H9 (cell line): Measurements from ENCODE around the gene PKDCC. TPM values are rescaled to one million over a fixed set of nuclear protein-coding genes. Genes with fewer than 3 reads are reported as not detected.

ENCODE experiments used
- DNase-seq: peaks from one replicate; pipeline ENCODE4 v3.0.0-alpha.2; 2017
- H2AFZ ChIP-seq: one replicate; pipeline ENCODE4 v1.6.1; 2013; ENCODE audit warnings: mild to moderate bottlenecking, low read length, control low read depth, moderate library complexity
- H2AK5ac ChIP-seq: 2 replicates; pipeline ENCODE4 v1.6.1; 2013; ENCODE audit warnings: low read length, control low read depth, mixed read lengths; ENCODE audit not compliant: insufficient read length
- H2BK120ac ChIP-seq: one replicate; pipeline ENCODE4 v1.6.1; 2013; ENCODE audit warnings: low read depth, mild to moderate bottlenecking, low read length, control low read depth, inconsistent platforms; ENCODE audit not compliant: poor library complexity, severe bottlenecking
- H2BK12ac ChIP-seq: 2 replicates; pipeline ENCODE4 v1.6.1; 2013; ENCODE audit warnings: low read length, control low read depth, mixed read lengths, low read depth; ENCODE audit not compliant: insufficient read length
- H2BK15ac ChIP-seq: 2 replicates; pipeline ENCODE4 v1.6.1; 2013; ENCODE audit warnings: low read depth, low read length, control low read depth
- H2BK20ac ChIP-seq: one replicate; pipeline ENCODE4 v1.6.1; 2013; ENCODE audit warnings: low read depth, mild to moderate bottlenecking, low read length, control low read depth, inconsistent platforms; ENCODE audit not compliant: poor library complexity, severe bottlenecking
- H2BK5ac ChIP-seq: 2 replicates; pipeline ENCODE4 v1.6.1; 2013; ENCODE audit warnings: low read length, control low read depth, mixed read lengths; ENCODE audit not compliant: insufficient read length
- H3K14ac ChIP-seq: 2 replicates; pipeline ENCODE4 v1.6.1; 2013; ENCODE audit warnings: low read length, control low read depth; ENCODE audit not compliant: insufficient read depth
- H3K18ac ChIP-seq: 2 replicates; pipeline ENCODE4 v1.6.1; 2013; ENCODE audit warnings: low read depth, mild to moderate bottlenecking, mixed read lengths, low read length, control low read depth; ENCODE audit not compliant: insufficient read length
- H3K23ac ChIP-seq: 2 replicates; pipeline ENCODE4 v1.6.1; 2013; ENCODE audit warnings: low read length, control low read depth, mixed read lengths, low read depth; ENCODE audit not compliant: insufficient read length
- H3K23me2 ChIP-seq: 2 replicates; pipeline ENCODE4 v1.6.1; 2013; ENCODE audit warnings: low read depth, mild to moderate bottlenecking, mixed read lengths, low read length, control low read depth; ENCODE audit not compliant: insufficient read length, poor library complexity, severe bottlenecking
- H3K27ac ChIP-seq: 2 replicates; pipeline ENCODE4 v1.5.1; 2013; ENCODE audit warnings: low read length, control low read depth, mixed read lengths, low read depth; ENCODE audit not compliant: insufficient read length
- H3K27me3 ChIP-seq: 2 replicates; pipeline ENCODE4 v1.6.1; 2013; ENCODE audit warnings: low read length, control low read depth, inconsistent platforms; ENCODE audit not compliant: insufficient read depth
- H3K4ac ChIP-seq: 2 replicates; pipeline ENCODE4 v1.6.1; 2013; ENCODE audit warnings: low read depth, mild to moderate bottlenecking, control low read depth, inconsistent platforms, low read length, moderate library complexity
- H3K4me1 ChIP-seq: 2 replicates; pipeline ENCODE4 v1.6.1; 2013; ENCODE audit warnings: low read length, control low read depth, inconsistent platforms; ENCODE audit not compliant: insufficient read depth
- H3K4me2 ChIP-seq: 2 replicates; pipeline ENCODE4 v1.6.1; 2013; ENCODE audit warnings: low read length, control low read depth, mixed read lengths; ENCODE audit not compliant: insufficient read length, insufficient read depth
- H3K56ac ChIP-seq: 2 replicates; pipeline ENCODE4 v1.6.1; 2013; ENCODE audit warnings: low read depth, mild to moderate bottlenecking, mixed read lengths, low read length, control low read depth; ENCODE audit not compliant: insufficient read length
- H3K79me1 ChIP-seq: 2 replicates; pipeline ENCODE4 v1.6.1; 2013; ENCODE audit warnings: low read depth, mild to moderate bottlenecking, moderate library complexity, low read length, control low read depth, inconsistent platforms; ENCODE audit not compliant: insufficient read depth, poor library complexity, severe bottlenecking
- H3K79me2 ChIP-seq: 2 replicates; pipeline ENCODE4 v1.6.1; 2013; ENCODE audit warnings: low read length, control low read depth, inconsistent platforms; ENCODE audit not compliant: insufficient read depth
- H3K9ac ChIP-seq: 2 replicates; pipeline ENCODE4 v1.6.1; 2013; ENCODE audit warnings: low read length, control low read depth, mixed read lengths; ENCODE audit not compliant: insufficient read length; ENCODE audit errors: extremely low read depth
- H3K9me3 ChIP-seq: one replicate; pipeline ENCODE4 v1.6.1; 2013; ENCODE audit warnings: low read depth, low read length, inconsistent platforms; ENCODE audit not compliant: control insufficient read depth
- H3T11ph ChIP-seq: one replicate; pipeline ENCODE4 v1.6.1; 2013; ENCODE audit warnings: mild to moderate bottlenecking, low read length, control low read depth, inconsistent platforms
- H4K20me1 ChIP-seq: one replicate; pipeline ENCODE4 v1.6.1; 2013; ENCODE audit not compliant: control insufficient read depth, insufficient read length, insufficient read depth
- H4K5ac ChIP-seq: 2 replicates; pipeline ENCODE4 v1.6.1; 2013; ENCODE audit warnings: low read depth, mild to moderate bottlenecking, mixed read lengths, low read length, control low read depth; ENCODE audit not compliant: insufficient read length
- H4K8ac ChIP-seq: replicated peaks from 2 replicates; pipeline ENCODE4 v1.6.1; 2013; ENCODE audit warnings: low read length, control low read depth, mixed read lengths, low read depth; ENCODE audit not compliant: insufficient read length
- H4K91ac ChIP-seq: 2 replicates; pipeline ENCODE4 v1.6.1; 2013; ENCODE audit warnings: low read depth, mild to moderate bottlenecking, moderate library complexity, mixed read lengths, low read length, control low read depth; ENCODE audit not compliant: insufficient read length
- H3K27ac Mint-ChIP-seq, 3 experiments: 2 replicates in 2 of 3; 3 replicates in 1 of 3; pipeline ENCODE4 v1.8.0; 2020 to 2021; ENCODE audit warnings: mixed read lengths in 3 of 3, mild to moderate bottlenecking in 1 of 3, moderate library complexity in 1 of 3
- H3K27me3 Mint-ChIP-seq: 2 replicates; pipeline ENCODE4 v1.8.0; 2021; ENCODE audit warnings: low read depth, mild to moderate bottlenecking, moderate library complexity, mixed read lengths
- H3K36me3 Mint-ChIP-seq, 3 experiments: 2 replicates in 2 of 3; 3 replicates in 1 of 3; pipeline ENCODE4 v1.8.0; 2020 to 2021; ENCODE audit warnings: low read depth in 3 of 3, mixed read lengths in 3 of 3; ENCODE audit not compliant: insufficient read depth in 1 of 3
- H3K4me1 Mint-ChIP-seq, 2 experiments: 2 replicates each; pipeline ENCODE4 v1.8.0; 2020; ENCODE audit warnings: mixed read lengths in 2 of 2
- H3K4me3 Mint-ChIP-seq, 2 experiments: 2 replicates in 1 of 2; 3 replicates in 1 of 2; pipeline ENCODE4 v1.8.0; 2020 to 2021; ENCODE audit warnings: mild to moderate bottlenecking in 2 of 2, mixed read lengths in 2 of 2, moderate library complexity in 1 of 2
- H3K9me3 Mint-ChIP-seq, 2 experiments: 2 replicates in 1 of 2; 3 replicates in 1 of 2; pipeline ENCODE4 v1.8.0; 2020; ENCODE audit warnings: mild to moderate bottlenecking in 2 of 2, mixed read lengths in 2 of 2, moderate library complexity in 1 of 2
- CTCF ChIP-seq: fragments of 200-600 bp; sonication (generic); conservative IDR thresholded peaks from 3 replicates; pipeline ENCODE4 v1.8.0; 2021; ENCODE audit warnings: antibody characterized with exemption, mild to moderate bottlenecking
- WGBS: extraction: QIAGEN DNeasy Blood & Tissue Kit; methylation state at CpG from one replicate; pipeline ENCODE4 v1.1.7; 2013; ENCODE audit warnings: missing lambda C conversion rate, low lambda C conversion rate, mixed read lengths; ENCODE audit not compliant: insufficient read length; ENCODE audit errors: extremely low coverage; 5-methylcytosine and 5-hydroxymethylcytosine counted together
- total RNA-seq: library from RNA; stranded (reverse); gene quantifications from 2 replicates; pipeline ENCODE4 v1.2.1, GENCODE V29; 2021

PKDCC gene
- total RNA-seq, 1 experiment from 2014 or later: 134 TPM

GRCh38 chr2:42085706-42086487 lies 38.1 kb downstream of the PKDCC start:
- no peak overlapping the region for H3K18ac ChIP-seq
- Mint-ChIP-seq H3K27me3 (peaks cover 16% of the 10 kb centered on the region), H3K9me3 (no peaks in the 10 kb centered on the region), H3K4me3 (no peak overlapping the region), H3K4me1 (peaks cover 10% of the 10 kb centered on the region in 2 experiments), H3K27ac (no peak overlapping the region), H3K36me3 (no peaks in the 10 kb centered on the region)
- no peak overlapping the region for H2AK5ac ChIP-seq
- no peak overlapping the region for H3K23ac ChIP-seq
- no peaks in the 10 kb centered on the region for H3K79me1 ChIP-seq
- TF ChIP-seq CTCF: no peak
- H4K91ac ChIP-seq: no peak overlapping the region
- no peaks in the 10 kb centered on the region for H3K23me2 ChIP-seq
- H3K4me2 ChIP-seq: no peak overlapping the region
- no peak overlapping the region for H4K8ac ChIP-seq
- H3K27me3 ChIP-seq: no peaks in the 10 kb centered on the region; the same call in 1 of the 2 replicates
- DNase-seq: no peak
- H2BK20ac ChIP-seq: no peak overlapping the region
- H4K20me1 ChIP-seq: peaks cover 2% of the 10 kb centered on the region
- no peak overlapping the region for H2BK5ac ChIP-seq
- H2BK15ac ChIP-seq: no peak overlapping the region
- no peaks in the 10 kb centered on the region for H3K79me2 ChIP-seq
- no peak overlapping the region for H2BK12ac ChIP-seq
- H4K5ac ChIP-seq: no peak overlapping the region
- H3K9me3 ChIP-seq: no peaks in the 10 kb centered on the region
- peaks cover 2% of the 10 kb centered on the region; the same call in 1 of the 2 replicates for H3K4me1 ChIP-seq
- H3K56ac ChIP-seq: no peak overlapping the region
- no peak overlapping the region for H2BK120ac ChIP-seq
- H2AFZ ChIP-seq: no peak overlapping the region
- no peak overlapping the region for H3K27ac ChIP-seq
- H3K14ac ChIP-seq: no peak overlapping the region
- no peak overlapping the region for H3K4ac ChIP-seq
- no peak overlapping the region for H3K9ac ChIP-seq
- 100% methylated on average over 1 of the region's 8 CpGs for WGBS
- no peak overlapping the region for H3T11ph ChIP-seq
